GM12892 (cell line): ENCODE data around the gene SCUBE3.

Experiments
- POLR2A ChIP-seq: IDR thresholded peaks from 2 replicates; pipeline ENCODE4 v1.6.1; 2011; ENCODE audit warnings: low read depth, low read length, control low read depth
- POLR2AphosphoS5 ChIP-seq: IDR thresholded peaks from 2 replicates; pipeline ENCODE4 v1.6.1; 2011; ENCODE audit warnings: low read depth, low read length, control low read depth
- TAF1 ChIP-seq: IDR thresholded peaks from 2 replicates; pipeline ENCODE4 v1.6.1; 2011; ENCODE audit warnings: low read depth, mild to moderate bottlenecking, control low read depth, low read length, borderline replicate concordance

DNA sequence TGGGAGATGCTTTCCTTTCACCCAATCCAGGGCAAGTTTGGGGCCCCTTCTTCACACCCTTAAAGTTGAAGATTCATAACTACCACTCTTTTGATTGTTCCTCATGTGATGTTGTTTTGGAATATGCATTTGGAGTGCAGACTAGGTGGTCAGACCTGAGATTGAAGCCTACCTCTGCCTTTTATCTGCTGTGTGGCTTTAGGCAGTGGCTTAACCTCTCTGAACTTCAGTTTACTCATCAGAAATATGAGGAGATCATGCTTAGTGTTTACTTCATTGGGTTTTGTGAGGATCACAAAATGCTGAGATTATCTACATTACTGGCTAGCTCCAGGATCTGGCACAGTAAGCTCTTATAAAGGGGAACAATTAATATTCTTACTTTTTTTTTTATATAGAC lies 46.3 kb upstream of the SCUBE3 start:
- TF ChIP-seq POLR2A (no peak), TAF1 (no peak), POLR2AphosphoS5 (no peak)
